GM06990 (cell line): Measurements from ENCODE around the gene POLR1D.

ENCODE experiments used
- DNase-seq: peaks from one replicate; pipeline ENCODE4 v3.0.0-alpha.2; 2011; ENCODE audit not compliant: insufficient read length; ENCODE audit errors: extremely low read depth
- H3K27me3 ChIP-seq: replicated peaks from 2 replicates; pipeline ENCODE4 v1.6.0; 2011; ENCODE audit warnings: low read length; ENCODE audit not compliant: control insufficient read depth, insufficient read depth
- H3K36me3 ChIP-seq: 2 replicates; pipeline ENCODE4 v1.5.1; 2011; ENCODE audit warnings: low read length; ENCODE audit not compliant: control insufficient read depth, insufficient read depth
- H3K4me3 ChIP-seq: replicated peaks from 2 replicates; pipeline ENCODE4 v1.5.1; 2011; ENCODE audit warnings: low read depth, mild to moderate bottlenecking, control low read depth, low read length
- CTCF ChIP-seq: IDR thresholded peaks from 2 replicates; pipeline ENCODE4 v1.5.1; 2011; ENCODE audit warnings: low read length, control low read depth, mild to moderate bottlenecking, inconsistent platforms; ENCODE audit not compliant: insufficient read depth, poor library complexity, severe bottlenecking

POLR1D gene

GRCh38 chr13:27661017-27661416 lies 39.3 kb downstream of the POLR1D start:
- DNase-seq = no peak
- no peak for TF ChIP-seq CTCF
- peaks cover 4% of the 10 kb centered on the region for H3K36me3 ChIP-seq
- no peaks in the 10 kb centered on the region for H3K27me3 ChIP-seq
- H3K4me3 ChIP-seq = no peak overlapping the region

GRCh38 chr13:27662738-27663470 lies 41.2 kb downstream of the POLR1D start:
- no peak for DNase-seq

GRCh38 chr13:27663947-27664346 lies 42.3 kb downstream of the POLR1D start:
- TF ChIP-seq CTCF = no peak
- DNase-seq = no peak
- Histone ChIP-seq H3K27me3 (no peaks in the 10 kb centered on the region), H3K36me3 (peaks cover 4% of the 10 kb centered on the region), H3K4me3 (no peak overlapping the region)

More at GRCh38 chr13:27662738-27663470, 41.2 kb downstream of the POLR1D start:
- Histone ChIP-seq H3K36me3 (peaks cover 4% of the 10 kb centered on the region), H3K27me3 (no peaks in the 10 kb centered on the region), H3K4me3 (no peak overlapping the region)
- TF ChIP-seq CTCF = no peak

- DNase-seq = no peak
- Histone ChIP-seq H3K27me3 (no peaks in the 10 kb centered on the region), H3K4me3 (no peak overlapping the region), H3K36me3 (peaks cover 4% of the 10 kb centered on the region)
- no peak for TF ChIP-seq CTCF
Observed at GRCh38 chr13:27665333-27665732, 43.6 kb downstream of the POLR1D start.

- TF ChIP-seq CTCF = no peak
- DNase-seq = no peak
- no peaks in the 10 kb centered on the region for H3K27me3 ChIP-seq
- H3K36me3 ChIP-seq = peaks cover 4% of the 10 kb centered on the region
- no peak overlapping the region for H3K4me3 ChIP-seq
Observed at GRCh38 chr13:27665761-27666160, 44.1 kb downstream of the POLR1D start.
